GM18505 (cell line): Measurements from ENCODE around the gene TLE1.

Experiments
- ATAC-seq: cut with Tn5 transposase; IDR thresholded peaks from one replicate; pipeline ENCODE4 v1.9.1; 2021; ENCODE audit not compliant: unreplicated experiment
- POLR2A ChIP-seq: IDR thresholded peaks from 4 replicates; pipeline ENCODE4 v1.6.1; 2011; ENCODE audit warnings: borderline replicate concordance; ENCODE audit not compliant: insufficient read depth, insufficient read length; ENCODE audit errors: extremely low read depth

TLE1 gene

GRCh38 chr9:81632599-81632998, 56.7 kb downstream of the TLE1 start:
- no peak for ATAC-seq
- no peak for TF ChIP-seq POLR2A

- ATAC-seq: no peak
Measured at GRCh38 chr9:81631218-81631745, 58.1 kb downstream of the TLE1 start.

GRCh38 chr9:81629440-81629839, 59.9 kb downstream of the TLE1 start:
- no peak for TF ChIP-seq POLR2A
- no peak for ATAC-seq

More at GRCh38 chr9:81631218-81631745, 58.1 kb downstream of the TLE1 start:
- TF ChIP-seq POLR2A: no peak

GRCh38 chr9:81628897-81629296, 60.5 kb downstream of the TLE1 start:
- ATAC-seq: no peak
- no peak for TF ChIP-seq POLR2A

GRCh38 chr9:81627481-81627880, 61.9 kb downstream of the TLE1 start:
- TF ChIP-seq POLR2A: no peak
- ATAC-seq: no peak

- no peak for TF ChIP-seq POLR2A
- ATAC-seq: no peak
Measured at GRCh38 chr9:81626511-81626910, 62.8 kb downstream of the TLE1 start.

- TF ChIP-seq POLR2A: no peak
- ATAC-seq: no peak
Measured at GRCh38 chr9:81625969-81626368, 63.4 kb downstream of the TLE1 start.

- no peak for TF ChIP-seq POLR2A
- no peak for ATAC-seq
Measured at GRCh38 chr9:81623778-81624177, 65.6 kb downstream of the TLE1 start.

GRCh38 chr9:81622471-81623255, 66.7 kb downstream of the TLE1 start:
- TF ChIP-seq POLR2A: no peak
- ATAC-seq: no peak

GRCh38 chr9:81621785-81622259, 67.5 kb downstream of the TLE1 start:
- no peak for TF ChIP-seq POLR2A
- ATAC-seq: no peak

GRCh38 chr9:81621118-81621517, 68.2 kb downstream of the TLE1 start:
- TF ChIP-seq POLR2A: no peak
- ATAC-seq: no peak

GRCh38 chr9:81620002-81620390, 69.4 kb downstream of the TLE1 start:
- ATAC-seq: no peak

GRCh38 chr9:81619353-81620001, 69.9 kb downstream of the TLE1 start:
- no peak for ATAC-seq
- TF ChIP-seq POLR2A: no peak

More at GRCh38 chr9:81620002-81620390, 69.4 kb downstream of the TLE1 start:
- no peak for TF ChIP-seq POLR2A

- no peak for ATAC-seq
- TF ChIP-seq POLR2A: no peak
Measured at GRCh38 chr9:81618923-81619322, 70.4 kb downstream of the TLE1 start.

- ATAC-seq: no peak
- TF ChIP-seq POLR2A: no peak
Measured at GRCh38 chr9:81616141-81616540, 73.2 kb downstream of the TLE1 start.

GRCh38 chr9:81614335-81614734, 75.0 kb downstream of the TLE1 start:
- no peak for ATAC-seq
- no peak for TF ChIP-seq POLR2A
